Muscle of leg (tissue), 11 donors: ENCODE data around the gene ETV5. TPM values are rescaled to one million over a fixed set of nuclear protein-coding genes. Genes with fewer than 3 reads are reported as not detected.

Source experiments
- DNase-seq: peaks from one replicate; pipeline ENCODE4 v3.0.0; 2013
- H3K27ac ChIP-seq: one replicate; pipeline ENCODE4 v1.5.1; 2013; ENCODE audit warnings: mild to moderate bottlenecking, low read length, control low read depth
- H3K27me3 ChIP-seq: one replicate; pipeline ENCODE4 v1.6.1; 2013; ENCODE audit warnings: low read length; ENCODE audit not compliant: control insufficient read depth, insufficient read depth
- H3K36me3 ChIP-seq: one replicate; pipeline ENCODE4 v1.6.1; 2013; ENCODE audit warnings: low read length; ENCODE audit not compliant: control insufficient read depth, insufficient read depth
- H3K4me1 ChIP-seq: one replicate; pipeline ENCODE4 v1.6.1; 2013; ENCODE audit warnings: low read length; ENCODE audit not compliant: control insufficient read depth, insufficient read depth
- H3K4me3 ChIP-seq: one replicate; pipeline ENCODE4 v1.5.1; 2013; ENCODE audit warnings: low read length, control low read depth
- H3K9me3 ChIP-seq: replicated peaks from 2 replicates; pipeline ENCODE4 v1.6.1; 2013; ENCODE audit warnings: low read depth, low read length; ENCODE audit not compliant: control insufficient read depth
- WGBS: methylation state at CpG from one replicate; pipeline ENCODE4 v1.1.5; 2013; ENCODE audit warnings: missing lambda C conversion rate; ENCODE audit not compliant: insufficient coverage; 5-methylcytosine and 5-hydroxymethylcytosine counted together
- polyA plus RNA-seq, 8 donors: library from polyadenylated mRNA; unstranded; fragments of 120-200 nt; gene quantifications; one replicate each; pipeline versions ENCODE4 v1.2.1 to v1.2.3, GENCODE V29; 2013; ENCODE audit warnings: inconsistent platforms in 1 of 8, low replicate concordance in 1 of 8; ENCODE audit not compliant: insufficient read length in 8 of 8, insufficient read depth in 1 of 8
- total RNA-seq: library from RNA; stranded (reverse); fragments of 120-200 nt; gene quantifications from one replicate; pipeline ENCODE4 v1.2.4, GENCODE V29; 2013

Gene ETV5
- total and polyA plus RNA-seq, 9 donors = 25.6 to 34.5 (median 29.9) TPM

GRCh38 chr3:186013312-186013711 lies 95.6 kb downstream of the ETV5 start:
- WGBS = 66% methylated on average over 4 of the region's 7 CpGs
- H3K27me3 ChIP-seq = peaks cover 6% of the 10 kb centered on the region
- no peaks in the 10 kb centered on the region for H3K4me1 ChIP-seq
- H3K27ac ChIP-seq = no peak overlapping the region
- no peak for DNase-seq
- peaks cover 9% of the 10 kb centered on the region for H3K9me3 ChIP-seq
- H3K4me3 ChIP-seq = no peak overlapping the region
- no peaks in the 10 kb centered on the region for H3K36me3 ChIP-seq

GRCh38 chr3:186012137-186012536 lies 96.8 kb downstream of the ETV5 start:
- no peak overlapping the region for H3K27ac ChIP-seq
- WGBS = 100% methylated on average over 1 of the region's 4 CpGs
- no peaks in the 10 kb centered on the region for H3K4me1 ChIP-seq
- peaks cover 9% of the 10 kb centered on the region for H3K9me3 ChIP-seq
- H3K36me3 ChIP-seq = no peaks in the 10 kb centered on the region
- no peak overlapping the region for H3K4me3 ChIP-seq
- DNase-seq = no peak
- peaks cover 6% of the 10 kb centered on the region for H3K27me3 ChIP-seq

GRCh38 chr3:186004671-186005070 lies 104.2 kb downstream of the ETV5 start:
- no peak overlapping the region for H3K27ac ChIP-seq
- no CpG with 5 or more reads among the region's 7 CpGs for WGBS
- no peaks in the 10 kb centered on the region for H3K4me1 ChIP-seq
- H3K36me3 ChIP-seq = no peaks in the 10 kb centered on the region
- H3K4me3 ChIP-seq = no peak overlapping the region
- no peaks in the 10 kb centered on the region for H3K27me3 ChIP-seq
- DNase-seq = no peak
- H3K9me3 ChIP-seq = no peaks in the 10 kb centered on the region

GRCh38 chr3:186004209-186004608 lies 104.7 kb downstream of the ETV5 start:
- Histone ChIP-seq H3K4me3 (no peak overlapping the region), H3K27ac (no peak overlapping the region), H3K36me3 (no peaks in the 10 kb centered on the region), H3K9me3 (no peaks in the 10 kb centered on the region), H3K4me1 (no peaks in the 10 kb centered on the region), H3K27me3 (no peaks in the 10 kb centered on the region)
- no peak for DNase-seq
- no CpG with 5 or more reads among the region's 3 CpGs for WGBS

GRCh38 chr3:186003610-186004009 lies 105.3 kb downstream of the ETV5 start:
- DNase-seq = no peak
- Histone ChIP-seq H3K27ac (no peak overlapping the region), H3K27me3 (no peaks in the 10 kb centered on the region), H3K4me3 (no peak overlapping the region), H3K4me1 (no peaks in the 10 kb centered on the region), H3K36me3 (no peaks in the 10 kb centered on the region), H3K9me3 (no peaks in the 10 kb centered on the region)
- 53% methylated on average over 2 of the region's 5 CpGs for WGBS

- Histone ChIP-seq H3K4me1 (no peaks in the 10 kb centered on the region), H3K9me3 (no peaks in the 10 kb centered on the region), H3K27me3 (no peaks in the 10 kb centered on the region), H3K36me3 (no peaks in the 10 kb centered on the region), H3K27ac (no peak overlapping the region), H3K4me3 (no peak overlapping the region)
- no peak for DNase-seq
- 58% methylated on average over 2 of the region's 3 CpGs for WGBS
Observed at GRCh38 chr3:186002884-186003472, 105.9 kb downstream of the ETV5 start.

GRCh38 chr3:186001842-186002241 lies 107.0 kb downstream of the ETV5 start:
- H3K27me3 ChIP-seq = no peaks in the 10 kb centered on the region
- H3K27ac ChIP-seq = no peak overlapping the region
- no peak for DNase-seq
- no CpG with 5 or more reads among the region's 2 CpGs for WGBS
- no peaks in the 10 kb centered on the region for H3K9me3 ChIP-seq
- no peaks in the 10 kb centered on the region for H3K36me3 ChIP-seq
- no peak overlapping the region for H3K4me3 ChIP-seq
- no peaks in the 10 kb centered on the region for H3K4me1 ChIP-seq

- 95% methylated on average over 11 of the region's 14 CpGs for WGBS
- Histone ChIP-seq H3K9me3 (no peaks in the 10 kb centered on the region), H3K27ac (no peak overlapping the region), H3K27me3 (peaks cover 2% of the 10 kb centered on the region), H3K4me3 (no peak overlapping the region), H3K36me3 (no peaks in the 10 kb centered on the region), H3K4me1 (no peaks in the 10 kb centered on the region)
- no peak for DNase-seq
Observed at GRCh38 chr3:185999221-185999620, 109.7 kb downstream of the ETV5 start.

- H3K4me1 ChIP-seq = no peaks in the 10 kb centered on the region
- no peaks in the 10 kb centered on the region for H3K9me3 ChIP-seq
- no peaks in the 10 kb centered on the region for H3K36me3 ChIP-seq
- no peak overlapping the region for H3K27ac ChIP-seq
- no CpG with 5 or more reads among the region's 2 CpGs for WGBS
- DNase-seq = no peak
- no peak overlapping the region for H3K4me3 ChIP-seq
- peaks cover 2% of the 10 kb centered on the region for H3K27me3 ChIP-seq
Observed at GRCh38 chr3:185998136-185998535, 110.8 kb downstream of the ETV5 start.

GRCh38 chr3:185997130-185997529 lies 111.8 kb downstream of the ETV5 start:
- Histone ChIP-seq H3K36me3 (no peaks in the 10 kb centered on the region), H3K9me3 (no peaks in the 10 kb centered on the region), H3K27ac (no peak overlapping the region), H3K27me3 (peaks cover 2% of the 10 kb centered on the region), H3K4me1 (no peaks in the 10 kb centered on the region), H3K4me3 (no peak overlapping the region)
- DNase-seq = no peak
- no CpG with 5 or more reads among the region's 3 CpGs for WGBS
